NOMO-1 (cell line): ENCODE data around the gene TRAPPC11.
"Not testable (repeated sequence)": the region's sequence is repeated elsewhere in the genome, so short reads cannot be mapped to it uniquely, and the experiment has no call there.

Experiments
- DNase-seq, 2 experiments: peaks; one replicate each; lab custom pipeline; 2025; ENCODE audit not compliant: unreplicated experiment in 2 of 2; lab: John Stamatoyannopoulos, UW

TRAPPC11 gene

GRCh38 chr4:183659029-183659871, at the start of gene TRAPPC11, which contains the start of gene RWDD4:
Gene TRAPPC11 (plus strand): TSS chr4:183659293. CDS start chr4:183663868, 4,575 bp downstream.
Gene RWDD4 (minus strand): TSS chr4:183659185. CDS start chr4:183658952, 233 bp downstream.
- peak; percentile 96 to 98 for DNase-seq

- no peak for DNase-seq
Measured at GRCh38 chr4:183610033-183610432, 49.1 kb upstream of the TRAPPC11 start.

GRCh38 chr4:183610613-183611012, 48.5 kb upstream of the TRAPPC11 start:
- no peak for DNase-seq

- DNase-seq, result no peak
Measured at GRCh38 chr4:183611210-183611830, 47.8 kb upstream of the TRAPPC11 start.

- DNase-seq, result no peak
Measured at GRCh38 chr4:183612329-183613250, 46.5 kb upstream of the TRAPPC11 start.

GRCh38 chr4:183617075-183617474, 42.0 kb upstream of the TRAPPC11 start:
- no peak for DNase-seq

- peak in 1 of 2 experiments; percentile 30 for DNase-seq
Measured at GRCh38 chr4:183618681-183619080, 40.4 kb upstream of the TRAPPC11 start.

DNA sequence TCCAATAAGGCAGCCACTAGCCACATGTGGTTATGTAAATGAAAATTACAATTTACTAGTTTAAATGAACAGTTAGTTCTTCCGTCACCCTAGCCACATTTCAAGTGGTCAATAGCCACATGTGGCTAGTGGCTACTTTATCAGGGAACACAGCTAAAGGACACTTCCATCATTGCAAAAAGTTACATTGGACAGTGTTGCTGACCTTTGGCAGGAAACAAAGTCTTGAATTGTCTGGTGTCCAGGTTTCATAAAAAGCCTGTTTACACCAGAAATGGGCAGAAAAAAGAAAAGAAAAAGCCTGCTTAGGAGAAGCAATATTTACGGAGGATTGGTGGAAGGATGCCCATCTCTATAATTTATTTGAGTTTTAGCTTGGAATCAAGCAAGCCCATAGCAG, 38.7 kb upstream of the TRAPPC11 start:
- no peak for DNase-seq

GRCh38 chr4:183621875-183622274, 37.2 kb upstream of the TRAPPC11 start:
- peak; percentile 76 to 93 for DNase-seq

DNA sequence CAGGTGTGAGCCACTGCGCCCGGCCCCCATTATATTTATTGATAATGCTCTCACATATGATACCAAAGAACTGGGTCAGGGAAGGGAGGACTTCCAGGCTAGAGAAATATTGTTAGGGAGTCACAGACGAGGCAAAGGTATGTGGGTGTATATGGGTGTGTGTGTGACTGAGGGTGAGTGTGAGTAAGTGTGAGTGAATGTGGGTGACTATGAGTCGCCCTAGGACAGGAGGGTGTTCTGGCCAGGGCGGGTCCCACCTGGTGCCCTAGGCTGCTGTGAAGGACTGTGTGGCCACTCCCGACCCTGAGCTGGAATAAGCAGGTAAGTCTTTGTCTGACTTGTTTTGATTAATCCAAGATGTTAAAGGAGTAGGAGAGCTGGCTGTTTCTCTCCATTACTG, 34.5 kb upstream of the TRAPPC11 start:
- no peak for DNase-seq

GRCh38 chr4:183626168-183626567, 32.9 kb upstream of the TRAPPC11 start:
- DNase-seq, result no peak

DNA sequence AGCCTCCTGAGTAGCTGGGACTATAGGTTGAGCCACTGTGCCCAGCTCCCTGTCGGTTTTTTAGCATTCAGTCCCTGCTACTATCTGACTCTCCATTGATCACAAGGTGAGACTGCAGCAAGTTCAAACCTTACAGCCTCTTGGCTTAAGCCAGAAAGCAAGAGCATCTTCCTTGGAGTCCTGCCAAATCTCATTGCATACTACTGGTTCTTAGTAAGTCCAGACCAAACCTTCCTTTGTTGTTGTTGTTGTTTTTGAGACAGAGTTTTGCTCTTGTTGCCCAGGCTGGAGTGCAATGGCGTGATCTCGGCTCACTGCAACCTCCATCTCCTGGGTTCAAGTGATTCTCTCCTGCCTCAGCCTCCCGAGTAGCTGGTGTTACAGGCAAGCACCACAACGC, 31.8 kb upstream of the TRAPPC11 start:
- DNase-seq, result not testable (repeated sequence)

- DNase-seq, result no peak
Measured at GRCh38 chr4:183627979-183628588, 31.0 kb upstream of the TRAPPC11 start.

- no peak for DNase-seq
Measured at GRCh38 chr4:183631577-183632198, 27.4 kb upstream of the TRAPPC11 start.

DNA sequence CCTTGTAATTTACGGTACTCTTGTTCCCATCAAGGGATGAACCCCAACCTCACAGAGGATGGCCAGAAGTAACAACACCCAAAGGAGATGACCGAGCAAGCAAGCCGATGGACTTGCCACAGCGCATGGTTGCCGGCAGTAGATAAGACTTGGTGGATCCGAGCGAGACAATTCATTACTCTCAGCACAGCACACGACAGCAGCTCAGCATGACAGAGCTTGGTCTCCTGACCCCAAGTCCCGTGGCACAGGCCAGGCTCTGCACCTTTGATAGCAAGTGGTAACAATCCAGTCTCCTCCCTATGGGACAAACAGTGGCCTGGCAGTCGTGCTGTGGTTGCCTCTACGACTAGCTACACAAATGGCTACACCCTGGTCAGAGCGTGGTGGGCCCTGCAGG, 26.4 kb upstream of the TRAPPC11 start:
- no peak for DNase-seq

DNA sequence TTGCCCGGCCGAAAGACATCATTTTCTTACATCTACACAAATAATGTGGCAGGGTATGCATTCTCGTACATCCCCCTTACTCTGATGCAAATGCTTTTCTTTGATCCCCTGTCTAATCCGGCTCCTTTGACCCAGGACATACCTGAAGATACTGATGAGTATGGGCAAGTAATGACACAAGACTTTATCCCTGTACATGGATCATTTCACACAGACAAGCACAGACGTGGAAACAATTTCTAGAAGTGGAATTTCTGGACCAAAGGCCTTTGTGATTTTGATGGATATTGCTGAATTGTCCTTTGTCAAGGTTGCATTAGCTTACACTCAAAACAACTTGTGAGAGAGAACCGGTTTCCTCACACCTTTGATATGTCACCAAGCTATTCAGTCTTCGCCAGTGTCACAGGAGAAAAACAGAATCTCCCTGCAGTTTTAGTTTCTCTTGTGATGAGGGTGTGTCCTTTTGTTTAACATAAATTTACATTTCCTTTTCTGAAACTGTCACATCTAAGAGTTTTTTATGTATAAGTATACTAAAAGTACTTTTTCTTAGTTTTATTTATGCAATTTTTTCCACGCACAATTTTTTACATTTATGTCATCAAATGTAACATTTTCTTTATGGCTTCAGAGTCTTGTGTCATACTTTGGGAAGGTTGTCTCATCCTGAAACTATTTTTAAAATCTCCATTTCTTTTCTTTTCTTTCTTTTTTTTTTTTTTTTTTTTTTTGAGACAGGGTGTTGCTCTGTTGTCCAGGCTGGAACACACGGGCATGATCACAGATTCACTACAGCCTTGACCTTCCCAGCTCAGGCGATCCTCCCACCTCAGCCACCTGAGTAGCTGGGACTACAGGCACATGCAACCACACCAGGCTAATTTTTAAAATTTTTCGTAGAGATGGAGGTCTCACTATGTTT, 25.4 kb upstream of the TRAPPC11 start:
- DNase-seq, result no peak

DNA sequence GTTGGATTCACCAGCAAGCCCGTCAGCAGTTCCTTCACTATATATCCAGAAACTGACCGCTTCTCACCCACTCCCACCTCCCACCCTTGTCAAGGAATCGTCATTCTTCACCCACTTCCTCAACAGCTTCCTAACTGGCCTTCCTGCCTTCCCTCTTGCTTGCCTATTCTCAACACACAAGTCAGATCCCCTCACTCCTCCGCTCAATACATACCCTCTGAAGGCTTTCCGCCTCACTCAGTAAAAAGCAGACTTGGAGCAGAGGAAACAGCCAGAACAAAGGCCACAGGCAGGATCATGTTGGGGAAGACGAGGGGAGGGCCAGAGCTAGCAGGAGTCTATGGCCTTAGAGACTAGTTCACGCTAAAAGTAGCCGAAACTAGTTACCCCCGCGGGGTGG, 23.8 kb upstream of the TRAPPC11 start:
- no peak for DNase-seq

GRCh38 chr4:183635741-183636140, 23.4 kb upstream of the TRAPPC11 start:
- DNase-seq, result no peak

GRCh38 chr4:183636503-183636902, 22.6 kb upstream of the TRAPPC11 start:
- no peak for DNase-seq
